Panc1 (cell line): ENCODE results near the gene PDS5A. TPM values are rescaled to one million over a fixed set of nuclear protein-coding genes. Genes with fewer than 3 reads are reported as not detected.

Experiments used
- ATAC-seq: fragments of 200-7000 bp; cut with Tn5 transposase; 2 replicates; pipeline ENCODE4 v1.9.1; 2020; ENCODE audit warnings: mild to moderate bottlenecking, moderate library complexity
- BruUV-seq: library from RNA; stranded (reverse); fragments of 400-500 nt; replicated peaks from 2 replicates; lab custom pipeline; 2021; lab: Mats Ljungman, UMichigan
- CTCF ChIA-PET: fragments of 300-600 bp; sonication (Branson Sonifier 250); formaldehyde crosslinking; loops from one replicate; lab custom pipeline; 2022; ENCODE audit warnings: antibody characterized with exemption; lab: Charles Lee
- POLR2A ChIA-PET: fragments of 300-600 bp; sonication (Branson Sonifier 250); formaldehyde crosslinking; loops from one replicate; lab custom pipeline; 2022; ENCODE audit warnings: antibody characterized with exemption; lab: Charles Lee
- DNase-seq: peaks from one replicate; pipeline ENCODE4 v3.0.0-alpha.2; 2010; ENCODE audit warnings: low read depth, low spot score
- H3K27ac ChIP-seq: 2 replicates; pipeline ENCODE4 v1.5.1; 2011; ENCODE audit warnings: mild to moderate bottlenecking, low read length, inconsistent platforms
- H3K27me3 ChIP-seq: fragments of 200-500 bp; sonication (Bioruptor generic); 2 replicates; pipeline ENCODE4 v1.6.0; 2014; ENCODE audit warnings: low read length, inconsistent platforms; ENCODE audit not compliant: control insufficient read depth, insufficient read depth
- H3K36me3 ChIP-seq: fragments of 200-500 bp; sonication (Bioruptor generic); 2 replicates; pipeline ENCODE4 v1.5.1; 2014; ENCODE audit warnings: inconsistent platforms, mild to moderate bottlenecking, low read length, moderate library complexity; ENCODE audit not compliant: control insufficient read depth, insufficient read depth
- H3K4me1 ChIP-seq: 2 replicates; pipeline ENCODE4 v1.5.1; 2011; ENCODE audit warnings: inconsistent platforms, mild to moderate bottlenecking, low read length, moderate library complexity; ENCODE audit not compliant: control insufficient read depth, insufficient read depth
- H3K4me3 ChIP-seq, 2 experiments: 2 replicates each; pipeline ENCODE4 v1.5.1; 2011 to 2012; ENCODE audit warnings: low read depth in 2 of 2, low read length in 2 of 2, mild to moderate bottlenecking in 2 of 2, inconsistent platforms in 1 of 2, moderate library complexity in 1 of 2
- H3K9me3 ChIP-seq: fragments of 200-500 bp; sonication (Bioruptor generic); 2 replicates; pipeline ENCODE4 v1.5.1; 2014; ENCODE audit warnings: low read depth, mild to moderate bottlenecking, inconsistent platforms, low read length, moderate library complexity; ENCODE audit not compliant: control insufficient read depth, insufficient read depth
- CTCF ChIP-seq: fragments of 450-650 bp; IDR thresholded peaks from 2 replicates; pipeline ENCODE4 v1.5.1; 2017; ENCODE audit warnings: mild to moderate bottlenecking
- POLR2AphosphoS5 ChIP-seq: IDR thresholded peaks from 2 replicates; pipeline ENCODE4 v1.6.1; 2012; ENCODE audit warnings: mild to moderate bottlenecking, low read depth, low read length, moderate library complexity
- REST ChIP-seq, 2 experiments: IDR thresholded peaks; 2 replicates each; pipeline ENCODE4 v1.6.1; 2011 to 2012; ENCODE audit warnings: low read depth in 2 of 2, control low read depth in 1 of 2, low read length in 1 of 2, mild to moderate bottlenecking in 1 of 2, moderate library complexity in 1 of 2; ENCODE audit not compliant: insufficient read depth in 1 of 2
- SIN3A ChIP-seq: IDR thresholded peaks from 2 replicates; pipeline ENCODE4 v1.6.1; 2012; ENCODE audit warnings: low read depth, mild to moderate bottlenecking, low read length, moderate library complexity, borderline replicate concordance; ENCODE audit not compliant: insufficient read depth
- TCF7L2 ChIP-seq: IDR thresholded peaks from 2 replicates; pipeline ENCODE4 v1.6.1; 2011; ENCODE audit warnings: mild to moderate bottlenecking, low read depth, low read length, inconsistent platforms
- in situ Hi-C: cut with HindIII; loops from 2 replicates; pipeline ENCODE4 v1.10.0; 2016; ENCODE audit warnings: low sequenced_read_pairs, low pct_unique_long_range_greater_than_20kb
- intact Hi-C: fragments of 100-400 bp; cut with micrococcal nuclease; formaldehyde crosslinking; loops from one replicate; pipeline ENCODE4 v1.10.0; 2022; ENCODE audit not compliant: unreplicated experiment
- total RNA-seq: library from RNA; stranded (reverse); gene quantifications from one replicate; pipeline ENCODE4 v1.2.1, GENCODE V29; 2021; ENCODE audit not compliant: unreplicated experiment

PDS5A gene
- total RNA-seq, 1 experiment from 2014 or later: 69.2 TPM

- Histone ChIP-seq H3K27me3 (no peaks in the 10 kb centered on the region), H3K36me3 (peaks cover 20% of the 10 kb centered on the region), H3K9me3 (no peaks in the 10 kb centered on the region), H3K4me3 (no peak overlapping the region), H3K27ac (no peak overlapping the region), H3K4me1 (no peaks in the 10 kb centered on the region)
- ATAC-seq (no peak), DNase-seq (no peak)
- TF ChIP-seq CTCF (no peak), TCF7L2 (no peak), SIN3A (no peak), POLR2AphosphoS5 (no peak), REST (IDR thresholded peaks at IDR 0.05; ENCODE audit: insufficient read depth in 1 of 2, low read depth in 2 of 2, low read length in 1 of 2) (no peak)
- no TSS peak for BruUV-seq
- intact Hi-C loops (no loop called here), in situ Hi-C loops (no loop called here)
- POLR2A ChIA-PET: no interaction called here
- CTCF ChIA-PET: no interaction called here
Measured at GRCh38 chr4:39893693-39894072, 84.0 kb downstream of the PDS5A start.

- TF ChIP-seq TCF7L2 (no peak), CTCF (no peak), REST (IDR thresholded peaks at IDR 0.05; ENCODE audit: insufficient read depth in 1 of 2, low read depth in 2 of 2, low read length in 1 of 2) (no peak), SIN3A (no peak), POLR2AphosphoS5 (no peak)
- ChIA-PET POLR2A (no interaction called here), CTCF (no interaction called here)
- Histone ChIP-seq H3K9me3 (no peaks in the 10 kb centered on the region), H3K27ac (no peak overlapping the region), H3K4me1 (no peaks in the 10 kb centered on the region), H3K27me3 (no peaks in the 10 kb centered on the region), H3K36me3 (peaks cover 15% of the 10 kb centered on the region), H3K4me3 (no peak overlapping the region)
- ATAC-seq (no peak), DNase-seq (no peak)
- intact Hi-C loops (no loop called here), in situ Hi-C loops (no loop called here)
- BruUV-seq: no TSS peak
Measured at GRCh38 chr4:39892988-39893692, 84.6 kb downstream of the PDS5A start.
